WTC11 (cell line): ENCODE results near the gene PRRT1. TPM values are rescaled to one million over a fixed set of nuclear protein-coding genes. Genes with fewer than 3 reads are reported as not detected.

Source experiments
- ATAC-seq: fragments of 200-7000 bp; cut with Tn5 transposase; 2 replicates; pipeline ENCODE4 v1.10.0; 2021; ENCODE audit warnings: mild to moderate bottlenecking, moderate library complexity
- CTCF ChIA-PET: fragments of 300-600 bp; sonication (Branson Sonifier 250); formaldehyde crosslinking; loops from one replicate; lab custom pipeline; 2021; ENCODE audit warnings: antibody characterized with exemption; lab: Charles Lee
- POLR2A ChIA-PET: fragments of 350-600 bp; sonication (Branson Sonifier 250); formaldehyde crosslinking; loops from one replicate; lab custom pipeline; 2021; ENCODE audit warnings: antibody characterized with exemption; lab: Charles Lee
- DNase-seq: peaks from one replicate; pipeline ENCODE4 v3.0.0; 2021; ENCODE audit warnings: low spot score
- H3K27ac Mint-ChIP-seq: 2 replicates; pipeline ENCODE4 v1.8.0; 2021; ENCODE audit warnings: mixed read lengths
- H3K27me3 Mint-ChIP-seq: 2 replicates; pipeline ENCODE4 v1.8.0; 2021; ENCODE audit warnings: low read depth, mild to moderate bottlenecking, moderate library complexity, mixed read lengths
- H3K36me3 Mint-ChIP-seq: 2 replicates; pipeline ENCODE4 v1.8.0; 2021; ENCODE audit warnings: mixed read lengths
- H3K4me1 Mint-ChIP-seq: 2 replicates; pipeline ENCODE4 v1.8.0; 2022; ENCODE audit warnings: mixed read lengths
- H3K4me3 Mint-ChIP-seq: 2 replicates; pipeline ENCODE4 v1.8.0; 2021; ENCODE audit warnings: mild to moderate bottlenecking, moderate library complexity, mixed read lengths
- H3K9me3 Mint-ChIP-seq: 2 replicates; pipeline ENCODE4 v1.8.0; 2021; ENCODE audit warnings: mixed read lengths
- CDX4 ChIP-seq: fragments of 250-450 bp; sonication (Bioruptor Pico); IDR thresholded peaks from 2 replicates; pipeline ENCODE4 v1.9.0; 2021; ENCODE audit warnings: moderate library complexity, mild to moderate bottlenecking, inconsistent platforms, borderline replicate concordance
- EMX1 ChIP-seq: fragments of 250-450 bp; sonication (Bioruptor Pico); IDR thresholded peaks from 2 replicates; pipeline ENCODE4 v1.8.0; 2021; ENCODE audit warnings: mild to moderate bottlenecking
- FOXJ3 ChIP-seq: sonication (generic); formaldehyde crosslinking; IDR thresholded peaks from 2 replicates; pipeline ENCODE4 v1.9.0; 2021; ENCODE audit warnings: missing genetic modification reagents, mild to moderate bottlenecking, borderline replicate concordance
- FOXK1 ChIP-seq: sonication (generic); formaldehyde crosslinking; IDR thresholded peaks from 2 replicates; pipeline ENCODE4 v1.8.0; 2022; ENCODE audit warnings: mild to moderate bottlenecking, moderate library complexity, missing genetic modification reagents
- GABPB1 ChIP-seq: sonication (generic); formaldehyde crosslinking; IDR thresholded peaks from 2 replicates; pipeline ENCODE4 v1.8.1; 2023; ENCODE audit warnings: mild to moderate bottlenecking, missing genetic modification reagents
- GTF2I ChIP-seq: fragments of 250-450 bp; sonication (Bioruptor Pico); conservative IDR thresholded peaks from 2 replicates; pipeline ENCODE4 v1.4.0; 2021; ENCODE audit warnings: mild to moderate bottlenecking
- SOX15 ChIP-seq: fragments of 250-450 bp; sonication (Bioruptor Pico); IDR thresholded peaks from 2 replicates; pipeline ENCODE4 v1.9.0; 2021; ENCODE audit warnings: mild to moderate bottlenecking
- SP1 ChIP-seq: sonication (generic); formaldehyde crosslinking; conservative IDR thresholded peaks from 2 replicates; pipeline ENCODE4 v1.8.1; 2022; ENCODE audit warnings: missing genetic modification reagents
- TEAD4 ChIP-seq: sonication (generic); formaldehyde crosslinking; IDR thresholded peaks from 2 replicates; pipeline ENCODE4 v1.8.0; 2022; ENCODE audit warnings: mild to moderate bottlenecking, missing genetic modification reagents
- ZNF317 ChIP-seq: sonication (generic); formaldehyde crosslinking; IDR thresholded peaks from 2 replicates; pipeline ENCODE4 v1.8.1; 2023; ENCODE audit warnings: low read depth, mild to moderate bottlenecking, moderate library complexity, missing genetic modification reagents, borderline replicate concordance
- ZNF425 ChIP-seq: fragments of 250-450 bp; sonication (Bioruptor Pico); conservative IDR thresholded peaks from 2 replicates; pipeline ENCODE4 v1.9.0; 2021; ENCODE audit warnings: mild to moderate bottlenecking
- ZNF671 ChIP-seq: fragments of 250-450 bp; sonication (Bioruptor Pico); IDR thresholded peaks from 2 replicates; pipeline ENCODE4 v1.8.0; 2021; ENCODE audit warnings: mild to moderate bottlenecking
- total RNA-seq: library from RNA; stranded (reverse); gene quantifications from 3 replicates; pipeline ENCODE4 v1.2.3, GENCODE V29; 2021
- TF ChIP-seq, protein P1 (sequence below): sonication (generic); formaldehyde crosslinking; IDR thresholded peaks from 2 replicates; pipeline ENCODE4 v1.8.0; 2022; ENCODE audit warnings: mild to moderate bottlenecking, missing genetic modification reagents
- TF ChIP-seq, protein P2 (sequence below): sonication (generic); formaldehyde crosslinking; IDR thresholded peaks from 2 replicates; pipeline ENCODE4 v1.8.1; 2022; ENCODE audit warnings: low read depth, missing genetic modification reagents, borderline replicate concordance
- TF ChIP-seq, protein P3 (sequence below): sonication (generic); formaldehyde crosslinking; IDR thresholded peaks from 2 replicates; pipeline ENCODE4 v1.8.1; 2023; ENCODE audit warnings: mild to moderate bottlenecking, missing genetic modification reagents, borderline replicate concordance
- TF ChIP-seq, protein P4 (sequence below): sonication (generic); formaldehyde crosslinking; IDR thresholded peaks from 2 replicates; pipeline ENCODE4 v1.8.0; 2022; ENCODE audit warnings: mild to moderate bottlenecking, missing genetic modification reagents

Gene PRRT1
- total RNA-seq, 1 experiment from 2014 or later = 1.6 TPM

- ChIA-PET POLR2A (no interaction called here), CTCF (interaction anchor here (1.0 to 1.8 kb wide), 6 partner anchors 10 to 61 kb away, joined by 3 to 6 read pairs (median 4); no protein-coding TSS in a partner anchor)
- peaks cover 20% of the 10 kb centered on the region for H3K4me1 Mint-ChIP-seq
- H3K27ac Mint-ChIP-seq = no peak overlapping the region
- TF ChIP-seq SP1 (CRISPR knock-in tag) = no peak
- TF ChIP-seq SOX15 = no peak
- TF ChIP-seq GTF2I (CRISPR knock-in tag) = no peak
- TF ChIP-seq, protein P1, sequence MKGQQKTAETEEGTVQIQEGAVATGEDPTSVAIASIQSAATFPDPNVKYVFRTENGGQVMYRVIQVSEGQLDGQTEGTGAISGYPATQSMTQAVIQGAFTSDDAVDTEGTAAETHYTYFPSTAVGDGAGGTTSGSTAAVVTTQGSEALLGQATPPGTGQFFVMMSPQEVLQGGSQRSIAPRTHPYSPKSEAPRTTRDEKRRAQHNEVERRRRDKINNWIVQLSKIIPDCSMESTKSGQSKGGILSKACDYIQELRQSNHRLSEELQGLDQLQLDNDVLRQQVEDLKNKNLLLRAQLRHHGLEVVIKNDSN (CRISPR knock-in tag) = no peak
- TF ChIP-seq, protein P2, sequence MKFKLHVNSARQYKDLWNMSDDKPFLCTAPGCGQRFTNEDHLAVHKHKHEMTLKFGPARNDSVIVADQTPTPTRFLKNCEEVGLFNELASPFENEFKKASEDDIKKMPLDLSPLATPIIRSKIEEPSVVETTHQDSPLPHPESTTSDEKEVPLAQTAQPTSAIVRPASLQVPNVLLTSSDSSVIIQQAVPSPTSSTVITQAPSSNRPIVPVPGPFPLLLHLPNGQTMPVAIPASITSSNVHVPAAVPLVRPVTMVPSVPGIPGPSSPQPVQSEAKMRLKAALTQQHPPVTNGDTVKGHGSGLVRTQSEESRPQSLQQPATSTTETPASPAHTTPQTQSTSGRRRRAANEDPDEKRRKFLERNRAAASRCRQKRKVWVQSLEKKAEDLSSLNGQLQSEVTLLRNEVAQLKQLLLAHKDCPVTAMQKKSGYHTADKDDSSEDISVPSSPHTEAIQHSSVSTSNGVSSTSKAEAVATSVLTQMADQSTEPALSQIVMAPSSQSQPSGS (CRISPR knock-in tag) = no peak
- no peak for TF ChIP-seq ZNF425
- TF ChIP-seq GABPB1 (CRISPR knock-in tag) = no peak
- TF ChIP-seq EMX1 = no peak
- TF ChIP-seq ZNF317 (CRISPR knock-in tag) = no peak
- TF ChIP-seq ZNF671 = no peak
- TF ChIP-seq, protein P3, sequence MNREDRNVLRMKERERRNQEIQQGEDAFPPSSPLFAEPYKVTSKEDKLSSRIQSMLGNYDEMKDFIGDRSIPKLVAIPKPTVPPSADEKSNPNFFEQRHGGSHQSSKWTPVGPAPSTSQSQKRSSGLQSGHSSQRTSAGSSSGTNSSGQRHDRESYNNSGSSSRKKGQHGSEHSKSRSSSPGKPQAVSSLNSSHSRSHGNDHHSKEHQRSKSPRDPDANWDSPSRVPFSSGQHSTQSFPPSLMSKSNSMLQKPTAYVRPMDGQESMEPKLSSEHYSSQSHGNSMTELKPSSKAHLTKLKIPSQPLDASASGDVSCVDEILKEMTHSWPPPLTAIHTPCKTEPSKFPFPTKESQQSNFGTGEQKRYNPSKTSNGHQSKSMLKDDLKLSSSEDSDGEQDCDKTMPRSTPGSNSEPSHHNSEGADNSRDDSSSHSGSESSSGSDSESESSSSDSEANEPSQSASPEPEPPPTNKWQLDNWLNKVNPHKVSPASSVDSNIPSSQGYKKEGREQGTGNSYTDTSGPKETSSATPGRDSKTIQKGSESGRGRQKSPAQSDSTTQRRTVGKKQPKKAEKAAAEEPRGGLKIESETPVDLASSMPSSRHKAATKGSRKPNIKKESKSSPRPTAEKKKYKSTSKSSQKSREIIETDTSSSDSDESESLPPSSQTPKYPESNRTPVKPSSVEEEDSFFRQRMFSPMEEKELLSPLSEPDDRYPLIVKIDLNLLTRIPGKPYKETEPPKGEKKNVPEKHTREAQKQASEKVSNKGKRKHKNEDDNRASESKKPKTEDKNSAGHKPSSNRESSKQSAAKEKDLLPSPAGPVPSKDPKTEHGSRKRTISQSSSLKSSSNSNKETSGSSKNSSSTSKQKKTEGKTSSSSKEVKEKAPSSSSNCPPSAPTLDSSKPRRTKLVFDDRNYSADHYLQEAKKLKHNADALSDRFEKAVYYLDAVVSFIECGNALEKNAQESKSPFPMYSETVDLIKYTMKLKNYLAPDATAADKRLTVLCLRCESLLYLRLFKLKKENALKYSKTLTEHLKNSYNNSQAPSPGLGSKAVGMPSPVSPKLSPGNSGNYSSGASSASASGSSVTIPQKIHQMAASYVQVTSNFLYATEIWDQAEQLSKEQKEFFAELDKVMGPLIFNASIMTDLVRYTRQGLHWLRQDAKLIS (CRISPR knock-in tag) = no peak
- TF ChIP-seq, protein P4, sequence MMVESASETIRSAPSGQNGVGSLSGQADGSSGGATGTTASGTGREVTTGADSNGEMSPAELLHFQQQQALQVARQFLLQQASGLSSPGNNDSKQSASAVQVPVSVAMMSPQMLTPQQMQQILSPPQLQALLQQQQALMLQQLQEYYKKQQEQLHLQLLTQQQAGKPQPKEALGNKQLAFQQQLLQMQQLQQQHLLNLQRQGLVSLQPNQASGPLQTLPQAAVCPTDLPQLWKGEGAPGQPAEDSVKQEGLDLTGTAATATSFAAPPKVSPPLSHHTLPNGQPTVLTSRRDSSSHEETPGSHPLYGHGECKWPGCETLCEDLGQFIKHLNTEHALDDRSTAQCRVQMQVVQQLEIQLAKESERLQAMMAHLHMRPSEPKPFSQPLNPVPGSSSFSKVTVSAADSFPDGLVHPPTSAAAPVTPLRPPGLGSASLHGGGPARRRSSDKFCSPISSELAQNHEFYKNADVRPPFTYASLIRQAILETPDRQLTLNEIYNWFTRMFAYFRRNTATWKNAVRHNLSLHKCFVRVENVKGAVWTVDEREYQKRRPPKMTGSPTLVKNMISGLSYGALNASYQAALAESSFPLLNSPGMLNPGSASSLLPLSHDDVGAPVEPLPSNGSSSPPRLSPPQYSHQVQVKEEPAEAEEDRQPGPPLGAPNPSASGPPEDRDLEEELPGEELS (CRISPR knock-in tag) = no peak
- TF ChIP-seq FOXK1 (CRISPR knock-in tag) = no peak
- TF ChIP-seq CDX4 (CRISPR knock-in tag) = no peak
- TF ChIP-seq FOXJ3 (CRISPR knock-in tag) = no peak
- TF ChIP-seq TEAD4 (CRISPR knock-in tag) = no peak
- H3K4me3 Mint-ChIP-seq = no peak overlapping the region; the same call in 1 of the 2 replicates
- DNase-seq (no peak), ATAC-seq (no peak)
- H3K27me3 Mint-ChIP-seq = peaks cover 29% of the 10 kb centered on the region
- peaks cover 4% of the 10 kb centered on the region for H3K9me3 Mint-ChIP-seq
- H3K36me3 Mint-ChIP-seq = no peaks in the 10 kb centered on the region
These were observed 44.3 kb downstream of the PRRT1 start for GRCh38 chr6:32107406-32107805.
